Stimulated activated CD8-positive, alpha-beta memory T cell treated with anti-CD3 and anti-CD28 coated beads, Interleukin-4, amount 100 ng/mL, for 1 hour (primary cell): ENCODE results near the gene ZNF229.
"Not testable (repeated sequence)": the region's sequence is repeated elsewhere in the genome, so short reads cannot be mapped to it uniquely, and the experiment has no call there.

Experiments
- DNase-seq, 2 donors: peaks; one replicate each; pipeline ENCODE4 v3.0.0-alpha.2; 2020; ENCODE audit warnings: low read depth in 2 of 2, low spot score in 1 of 2

ZNF229 gene

DNA sequence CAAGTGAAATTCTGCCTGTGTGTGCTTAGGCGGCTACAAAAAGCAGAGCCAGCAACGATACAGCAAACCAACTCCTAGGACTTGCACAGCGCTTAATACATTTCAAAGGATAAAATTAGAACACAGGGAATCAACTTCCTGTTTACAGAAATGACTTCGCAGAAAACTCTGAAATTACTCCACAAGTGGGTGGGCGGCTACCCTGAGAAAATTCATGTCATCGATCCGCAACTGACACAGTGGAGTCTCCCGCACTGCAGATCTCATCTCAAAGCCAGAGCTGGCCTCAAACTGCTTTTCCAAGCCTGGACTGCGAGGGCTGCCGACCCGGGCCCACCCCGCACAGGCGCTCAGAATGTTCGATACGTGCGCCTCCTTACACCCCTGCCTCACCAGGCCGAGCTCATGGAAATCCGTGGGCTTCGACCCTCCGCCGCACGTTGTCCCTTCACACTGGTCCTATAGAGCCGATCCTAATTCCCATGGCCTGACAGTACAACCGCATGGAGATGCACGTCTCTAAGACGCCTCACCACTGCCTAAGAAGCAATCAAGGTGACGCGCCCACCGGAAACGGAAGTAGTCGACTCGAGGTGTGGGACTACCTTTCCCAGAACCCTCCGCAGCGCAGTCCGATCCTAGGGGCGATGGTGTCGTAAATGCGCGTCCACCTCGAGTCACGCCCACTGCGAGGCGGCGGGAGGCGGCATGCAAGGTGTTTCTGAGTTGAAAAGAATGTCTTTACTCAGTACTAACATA is at the start of gene ZNF229:
ZNF229 (minus strand) TSS at position 557 of the 759 bp plus-strand sequence. CDS start 5,625 bp downstream, outside the sequence.
- DNase-seq: peak; percentile 8 to 28

DNA sequence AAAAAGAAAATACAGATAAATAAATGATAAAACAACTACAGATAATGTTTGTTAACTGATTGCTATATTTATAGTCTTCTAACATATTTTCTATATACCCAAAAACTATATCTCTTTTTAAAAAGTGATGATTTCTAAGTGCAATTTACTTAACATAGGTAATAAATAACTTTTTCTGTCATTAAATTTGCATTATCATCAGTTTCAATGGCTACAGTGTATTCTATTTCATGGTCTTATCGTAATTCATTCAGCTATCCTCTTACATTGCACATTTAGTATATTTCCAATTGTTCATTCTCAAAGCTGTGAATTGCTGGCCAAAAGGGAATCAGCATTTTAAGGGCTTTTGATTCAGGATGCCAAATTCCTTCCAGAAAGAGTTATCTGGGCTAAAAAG is 48.4 kb upstream of the ZNF229 start:
- no peak for DNase-seq

DNA sequence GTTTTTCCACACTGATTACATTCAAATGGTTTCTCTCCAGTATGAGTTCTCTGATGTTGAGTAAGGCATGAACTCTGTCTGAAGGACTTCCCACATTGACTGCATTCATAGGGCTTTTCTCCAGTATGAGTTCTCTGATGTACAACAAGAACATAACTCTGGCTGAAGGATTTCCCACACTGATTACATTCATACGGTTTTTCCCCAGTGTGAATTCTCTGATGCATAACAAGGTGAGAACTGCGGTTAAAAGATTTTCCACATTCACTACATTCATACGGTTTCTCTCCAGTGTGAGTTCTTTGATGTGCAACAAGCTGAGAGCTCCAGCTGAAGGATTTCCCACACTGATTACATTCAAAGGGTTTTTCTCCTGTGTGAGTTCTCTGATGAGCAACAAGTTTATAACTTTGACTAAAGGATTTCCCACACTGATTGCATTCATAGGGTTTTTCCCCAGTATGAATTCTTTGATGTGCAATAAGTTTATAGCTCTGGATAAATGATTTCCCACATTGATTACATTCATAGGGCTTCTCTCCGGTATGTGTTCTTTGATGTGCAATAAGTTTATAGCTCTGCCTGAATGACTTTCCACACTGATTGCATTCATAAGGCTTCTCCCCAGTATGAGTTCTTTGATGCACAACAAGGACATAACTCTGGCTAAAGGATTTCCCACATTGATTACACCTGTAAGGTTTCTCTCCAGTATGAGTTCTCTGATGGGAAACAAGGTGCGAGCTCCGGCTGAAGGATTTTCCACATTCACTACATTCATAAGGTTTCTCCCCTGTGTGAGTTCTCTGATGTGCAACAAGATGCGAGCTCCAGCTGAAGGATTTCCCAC is 28.5 kb upstream of the ZNF229 start:
- DNase-seq: no peak

- not testable (repeated sequence) for DNase-seq
Measured at GRCh38 chr19:44468730-44469129, 20.5 kb upstream of the ZNF229 start.

DNA sequence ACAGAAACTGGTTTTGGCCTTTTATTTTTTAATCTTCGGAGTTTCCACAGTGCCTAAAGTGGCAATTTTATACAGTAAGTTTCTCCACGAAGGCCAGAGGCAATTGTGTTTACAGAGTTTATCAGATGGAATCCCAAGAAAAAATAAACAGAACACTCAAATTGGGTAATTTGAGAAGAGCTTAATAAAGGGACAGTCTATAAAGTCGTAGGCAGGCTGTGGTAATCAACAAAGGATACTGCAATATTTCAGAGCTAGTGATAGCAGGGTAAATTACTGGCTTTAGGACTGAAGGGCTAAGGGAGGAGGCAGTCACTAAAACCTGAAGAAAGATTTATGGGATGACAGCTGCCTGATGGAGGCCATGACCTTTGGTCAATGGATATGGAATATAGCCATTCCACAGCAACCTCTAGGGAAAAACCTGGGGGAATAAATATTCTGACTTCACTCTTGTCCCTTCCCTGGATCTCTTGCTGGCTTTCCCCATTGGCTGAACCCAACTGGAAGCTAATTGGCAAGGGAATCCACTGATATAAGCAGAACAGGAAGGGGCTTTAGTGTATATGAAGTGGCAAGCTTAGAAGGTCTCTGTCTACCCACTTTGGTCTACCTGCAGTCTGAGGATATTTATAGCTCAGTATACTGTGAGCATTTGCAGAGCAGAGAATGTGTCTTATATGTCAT is 14.5 kb upstream of the ZNF229 start:
- not testable (repeated sequence) for DNase-seq

GRCh38 chr19:44456016-44456415 is 7.7 kb upstream of the ZNF229 start:
- not testable (repeated sequence) for DNase-seq

DNA sequence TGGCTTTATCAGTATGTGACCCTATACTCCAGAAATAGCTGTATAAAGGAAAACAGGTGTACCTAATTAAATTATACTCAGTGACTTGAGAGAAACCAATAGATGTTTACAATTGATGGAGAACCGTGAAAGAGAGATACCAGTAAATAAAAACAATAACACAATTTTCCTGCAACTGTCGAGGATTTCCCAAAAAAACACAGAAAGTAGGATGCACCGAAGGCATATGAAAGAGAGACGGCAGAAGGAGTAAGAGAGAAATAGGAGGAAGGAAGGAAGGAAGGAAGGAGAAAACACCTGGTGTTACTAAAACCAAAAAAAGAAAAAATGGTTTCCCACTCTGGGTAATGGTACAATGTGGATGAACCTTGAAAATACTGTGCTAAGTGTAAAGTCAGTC is 6.8 kb upstream of the ZNF229 start:
- no peak for DNase-seq

DNA sequence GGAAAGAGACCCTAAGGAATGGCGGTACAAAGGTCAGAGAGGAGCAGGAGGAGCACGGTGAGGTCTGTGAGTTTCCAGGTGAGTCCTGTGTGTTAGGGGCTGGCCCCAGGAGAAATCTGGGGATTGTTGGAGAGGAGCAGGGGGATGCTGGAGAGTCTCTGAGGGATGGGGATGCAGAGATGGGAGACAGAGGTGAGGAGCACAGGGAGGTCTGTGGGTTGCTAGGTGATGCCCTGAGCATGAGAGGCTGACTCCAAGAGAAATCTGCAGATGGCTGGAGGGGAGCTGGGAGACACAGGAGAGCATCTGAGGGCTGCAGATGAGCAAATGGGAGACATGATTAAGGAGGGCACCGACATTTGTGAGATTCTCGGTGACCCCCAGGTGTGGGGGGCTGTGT is 4.1 kb upstream of the ZNF229 start:
- DNase-seq: no peak

GRCh38 chr19:44451687-44452086 is 3.4 kb upstream of the ZNF229 start:
- DNase-seq: no peak

GRCh38 chr19:44438441-44438840 is 9.8 kb downstream of the ZNF229 start:
- DNase-seq: no peak

DNA sequence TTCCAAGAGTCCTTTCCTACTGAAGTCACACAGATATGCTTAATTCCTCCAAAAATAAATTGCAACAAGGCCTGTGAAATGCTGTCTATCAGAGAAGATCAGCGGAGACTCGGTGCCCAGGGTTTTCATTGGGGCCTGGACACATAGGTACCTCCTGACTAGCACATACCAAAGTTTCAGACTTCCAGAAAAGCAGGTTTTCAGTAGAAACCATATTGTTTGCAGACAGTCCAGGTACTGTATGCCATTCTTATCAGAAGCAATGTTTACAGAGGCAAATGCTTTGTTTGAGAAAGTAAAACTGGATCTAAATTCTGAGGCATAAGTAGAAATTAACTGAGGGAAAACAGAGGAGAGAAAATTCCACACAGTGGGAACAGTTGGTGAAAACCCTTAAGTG is 12.8 kb downstream of the ZNF229 start:
- DNase-seq: no peak

DNA sequence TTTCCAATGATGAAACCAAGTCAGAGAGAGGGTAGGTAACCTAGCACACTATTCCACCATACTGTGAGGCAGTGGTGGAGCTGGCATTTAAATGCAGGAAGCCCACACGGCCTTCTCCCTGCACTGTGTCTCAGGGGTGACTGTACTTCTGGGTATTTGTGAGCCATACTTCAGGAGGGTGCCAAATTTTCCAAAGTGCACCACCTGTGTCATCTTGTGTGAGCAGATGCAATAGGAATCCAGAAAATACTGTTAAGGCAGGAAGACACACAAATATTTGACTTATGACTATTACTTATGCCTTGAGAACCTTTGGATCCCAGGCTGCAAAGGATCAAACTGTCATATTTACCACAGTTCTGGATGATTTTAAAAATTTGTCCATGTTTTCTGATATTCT is 17.3 kb downstream of the ZNF229 start:
- no peak for DNase-seq

GRCh38 chr19:44415553-44415952 is 32.7 kb downstream of the ZNF229 start:
- not testable (repeated sequence) for DNase-seq

GRCh38 chr19:44401139-44402115 is 46.8 kb downstream of the ZNF229 start, which contains the start of gene ZNF285:
Gene ZNF285, minus strand, starts transcription at chr19:44401608. Its CDS starts 4,395 bp downstream, at chr19:44397213.
- DNase-seq: peak; percentile 44 to 57

GRCh38 chr19:44389268-44389667 is 59.0 kb downstream of the ZNF229 start:
- not testable (repeated sequence) for DNase-seq
